Measurements from ENCODE around the gene PLCD4.

PLCD4 gene

DNA sequence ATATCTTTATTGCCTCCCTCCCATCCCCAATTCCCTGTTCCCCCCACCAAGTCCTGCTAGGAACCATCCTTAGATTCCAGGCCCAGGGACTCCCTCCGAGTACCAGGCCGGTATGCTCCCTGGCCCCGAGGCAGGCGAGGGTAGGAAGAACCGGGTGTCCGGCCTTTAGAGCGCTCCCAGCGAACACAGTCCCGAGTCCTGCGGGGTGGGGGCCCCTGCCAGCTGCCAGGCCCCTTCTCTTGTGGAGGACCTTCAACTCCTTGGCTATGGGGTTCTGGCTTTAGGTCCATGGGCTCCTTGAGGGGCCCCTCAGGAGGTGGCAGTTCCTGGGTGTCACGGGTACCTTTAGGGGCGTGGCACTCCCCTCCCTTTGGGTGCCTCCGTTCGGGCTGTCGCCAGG lies 56.2 kb downstream of the PLCD4 start:
- Histone ChIP-seq H3K27me3 (ENCODE audit: low read length) (no peaks in the 10 kb centered on the region), H3K36me3 (ENCODE audit: low read length) (0 out of 2 replicates have a peak, but pooled peaks cover 3% of the 10 kb centered on the region)
- no peak for TF ChIP-seq EZH2phosphoT487 (conservative IDR thresholded peaks at IDR 0.05; ENCODE audit: low read length)
- TF ChIP-seq CTCF (IDR thresholded peaks at IDR 0.05; ENCODE audit: insufficient read depth, low read length, poor library complexity, severe bottlenecking) = no peak

GRCh38 chr2:218664653-218665052 lies 57.0 kb downstream of the PLCD4 start:
- no peaks in the 10 kb centered on the region for H3K9me3 ChIP-seq (ENCODE audit: insufficient read depth, low read length)
- no peaks in the 10 kb centered on the region for H4K20me1 ChIP-seq (ENCODE audit: low read depth, low read length)
- no peaks in the 10 kb centered on the region for H3K27me3 ChIP-seq (ENCODE audit: low read length)
- no peak overlapping the region for H3K27ac ChIP-seq (ENCODE audit: low read depth, low read length)
- H3F3A ChIP-seq (ENCODE audit: insufficient read depth) = no peaks in the 10 kb centered on the region
- no peaks in the 10 kb centered on the region for H3K9me2 ChIP-seq (replicated peaks; ENCODE audit: insufficient read depth, low read length)
- no peak overlapping the region for H3K9ac ChIP-seq (ENCODE audit: low read length)
- H3K4me2 ChIP-seq (ENCODE audit: low read depth, low read length, poor library complexity, severe bottlenecking) = no peak overlapping the region
- TF ChIP-seq CTCF (IDR thresholded peaks at IDR 0.05; ENCODE audit: insufficient read depth, low read length, poor library complexity, severe bottlenecking) = no peak
- no peak for TF ChIP-seq EZH2phosphoT487 (conservative IDR thresholded peaks at IDR 0.05; ENCODE audit: low read length)
- H3K79me2 ChIP-seq (ENCODE audit: insufficient read depth, low read length) = peaks cover 13% of the 10 kb centered on the region; the same call in 1 of the 2 replicates
- H3K36me3 ChIP-seq (ENCODE audit: low read length) = 0 out of 2 replicates have a peak, but pooled peaks cover 3% of the 10 kb centered on the region
- H3K4me3 ChIP-seq (ENCODE audit: insufficient read depth, low read length, poor library complexity, severe bottlenecking) = no peak overlapping the region
- no peak overlapping the region for H2AFZ ChIP-seq (ENCODE audit: low read depth, low read length, severe bottlenecking)

More for the DNA sequence above, 56.2 kb downstream of the PLCD4 start:
- Histone ChIP-seq H3K79me2 (ENCODE audit: insufficient read depth, low read length) (peaks cover 19% of the 10 kb centered on the region), H3K4me2 (ENCODE audit: low read depth, low read length, poor library complexity, severe bottlenecking) (no peak overlapping the region), H3K9me2 (replicated peaks; ENCODE audit: insufficient read depth, low read length) (no peaks in the 10 kb centered on the region), H3K9me3 (ENCODE audit: insufficient read depth, low read length) (no peaks in the 10 kb centered on the region), H3K27ac (ENCODE audit: low read depth, low read length) (no peak overlapping the region), H2AFZ (ENCODE audit: low read depth, low read length, severe bottlenecking) (no peak overlapping the region), H4K20me1 (ENCODE audit: low read depth, low read length) (no peaks in the 10 kb centered on the region), H3K4me3 (ENCODE audit: insufficient read depth, low read length, poor library complexity, severe bottlenecking) (no peak overlapping the region), H3K9ac (ENCODE audit: low read length) (no peak overlapping the region), H3F3A (ENCODE audit: insufficient read depth) (no peaks in the 10 kb centered on the region)

DNA sequence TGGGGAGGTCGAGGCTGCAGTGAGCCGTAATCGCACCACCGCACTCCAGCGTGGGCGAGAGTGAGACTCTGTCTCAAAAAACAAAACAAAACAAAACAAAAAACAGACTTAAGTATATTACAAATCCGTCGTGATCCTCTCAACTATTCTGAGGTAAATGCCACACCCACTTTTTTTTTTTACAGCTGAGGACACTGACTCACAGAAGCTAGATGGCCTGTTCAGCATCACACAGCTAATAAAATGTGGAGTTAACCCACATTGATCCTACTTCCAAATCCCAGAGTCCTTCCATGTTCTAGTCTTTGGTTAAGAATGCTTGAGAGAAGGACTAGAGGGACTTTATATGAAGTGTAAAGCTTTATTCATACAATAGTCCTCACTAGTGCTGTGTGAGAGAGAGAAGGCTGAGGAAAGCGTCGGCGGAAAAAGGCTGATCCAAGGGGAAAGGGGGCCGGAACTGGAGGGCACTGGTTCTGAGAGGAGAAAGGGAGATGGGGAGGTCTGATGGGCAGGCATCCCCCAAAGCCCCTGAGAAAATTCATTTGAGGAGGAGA lies 63.5 kb downstream of the PLCD4 start:
- H4K20me1 ChIP-seq (ENCODE audit: low read depth, low read length) = no peaks in the 10 kb centered on the region
- H3K9me2 ChIP-seq (replicated peaks; ENCODE audit: insufficient read depth, low read length) = no peaks in the 10 kb centered on the region
- H3K36me3 ChIP-seq (ENCODE audit: low read length) = 0 out of 2 replicates have a peak, but pooled peaks cover 3% of the 10 kb centered on the region
- TF ChIP-seq CTCF (IDR thresholded peaks at IDR 0.05; ENCODE audit: insufficient read depth, low read length, poor library complexity, severe bottlenecking) (no peak), EZH2phosphoT487 (conservative IDR thresholded peaks at IDR 0.05; ENCODE audit: low read length) (no peak)
- H3K4me2 ChIP-seq (ENCODE audit: low read depth, low read length, poor library complexity, severe bottlenecking) = peak overlapping the region; percentile 95
- H3F3A ChIP-seq (ENCODE audit: insufficient read depth) = no peaks in the 10 kb centered on the region
- peaks cover 9% of the 10 kb centered on the region; the same call in 1 of the 2 replicates for H3K79me2 ChIP-seq (ENCODE audit: insufficient read depth, low read length)
- H3K27ac ChIP-seq (ENCODE audit: low read depth, low read length) = peak overlapping the region; percentile 7; the same call in 1 of the 2 replicates
- H3K27me3 ChIP-seq (ENCODE audit: low read length) = no peaks in the 10 kb centered on the region
- no peaks in the 10 kb centered on the region for H3K9me3 ChIP-seq (ENCODE audit: insufficient read depth, low read length)
- peak overlapping the region; percentile 84 for H3K4me3 ChIP-seq (ENCODE audit: insufficient read depth, low read length, poor library complexity, severe bottlenecking)
- H2AFZ ChIP-seq (ENCODE audit: low read depth, low read length, severe bottlenecking) = peak overlapping the region; percentile 88
- peak overlapping the region; percentile 73 for H3K9ac ChIP-seq (ENCODE audit: low read length)

Data from SU-DHL-6 (cell line).